Loucy (cell line): ENCODE data around the gene PTOV1.

Source experiments
- CTCF ChIP-seq: fragments of 200-600 bp; sonication (generic); conservative IDR thresholded peaks from 2 replicates; pipeline ENCODE4 v1.5.1; 2014; ENCODE audit warnings: mild to moderate bottlenecking, antibody characterized with exemption, low read length
- EZH2phosphoT487 ChIP-seq: fragments of 200-600 bp; IDR thresholded peaks from 2 replicates; pipeline ENCODE4 v1.6.1; 2018; ENCODE audit warnings: antibody characterized with exemption, mild to moderate bottlenecking, moderate library complexity, borderline replicate concordance

GRCh38 chr19:49847731-49848696 lies 2.9 kb upstream of the PTOV1 start:
- TF ChIP-seq CTCF (no peak), EZH2phosphoT487 (no peak)
